Fibroblast of skin of right biceps (primary cell): ENCODE results near the gene KLHDC7B.
A peak's percentile ranks its signal among the peaks of the same experiment; 100 is the strongest.
"Not testable (repeated sequence)": the region's sequence is repeated elsewhere in the genome, so short reads cannot be mapped to it uniquely, and the experiment has no call there.

ENCODE experiments used
- DNase-seq: peaks from one replicate; pipeline ENCODE4 v3.0.0-alpha.2; 2013

The KLHDC7B gene

DNA sequence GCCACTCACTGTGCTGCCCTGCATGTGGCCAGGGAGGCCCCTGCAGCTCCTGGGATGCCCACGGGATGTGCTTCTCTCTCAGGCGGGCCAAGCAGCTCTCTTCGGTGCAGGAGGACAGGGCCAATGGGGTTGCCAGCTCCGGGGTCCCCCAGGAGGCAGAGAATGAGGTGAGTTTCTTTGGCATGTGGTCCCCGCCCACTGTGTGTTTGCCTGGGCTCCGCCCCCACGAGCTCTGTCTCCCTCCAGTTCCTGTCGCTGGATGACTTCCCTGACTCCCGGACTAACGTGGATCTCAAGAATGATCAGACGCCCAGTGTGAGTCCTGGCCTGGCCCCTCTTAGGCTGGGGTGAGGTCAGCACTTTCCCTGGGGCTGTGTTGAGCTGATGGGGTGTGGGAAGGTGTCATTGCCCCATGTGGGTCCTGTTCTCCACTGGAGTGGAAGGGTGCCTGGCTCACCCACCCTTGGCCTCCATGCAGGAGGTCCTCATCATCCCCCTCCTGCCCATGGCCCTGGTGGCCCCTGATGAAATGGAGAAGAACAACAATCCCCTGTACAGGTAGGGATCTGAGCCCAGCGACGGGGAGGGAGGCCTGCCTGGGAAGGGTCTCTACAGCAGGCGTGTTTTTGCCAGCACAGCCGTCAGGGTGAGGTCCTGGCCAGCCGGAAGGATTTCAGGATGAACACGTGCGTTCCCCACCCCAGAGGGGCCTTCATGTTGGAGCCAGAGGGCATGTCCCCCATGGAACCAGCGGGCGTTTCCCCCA is 28.0 kb upstream of the KLHDC7B start:
- DNase-seq: no peak

DNA sequence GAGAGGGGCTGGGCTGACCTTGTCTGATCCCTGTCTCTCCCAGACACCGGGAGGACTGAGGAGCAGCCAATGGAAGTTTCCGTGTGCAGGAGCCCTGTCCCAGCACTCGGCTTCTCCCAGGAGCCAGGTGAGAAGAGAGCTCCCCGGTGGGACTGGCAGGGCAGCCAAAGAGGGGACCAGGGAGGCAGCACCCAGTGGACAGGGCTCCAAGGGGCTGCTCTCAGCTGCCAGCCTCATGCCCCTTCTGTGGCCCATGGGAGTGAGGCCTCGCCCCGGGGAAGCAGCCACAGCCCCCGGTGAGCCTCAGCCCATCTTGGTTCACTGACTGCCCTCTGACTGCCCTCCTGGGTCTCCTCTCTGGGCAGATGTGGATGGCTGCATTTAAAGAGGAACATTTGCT is 27.1 kb upstream of the KLHDC7B start:
- no peak for DNase-seq

GRCh38 chr22:50519151-50519550 is 26.5 kb upstream of the KLHDC7B start:
- DNase-seq: no peak

DNA sequence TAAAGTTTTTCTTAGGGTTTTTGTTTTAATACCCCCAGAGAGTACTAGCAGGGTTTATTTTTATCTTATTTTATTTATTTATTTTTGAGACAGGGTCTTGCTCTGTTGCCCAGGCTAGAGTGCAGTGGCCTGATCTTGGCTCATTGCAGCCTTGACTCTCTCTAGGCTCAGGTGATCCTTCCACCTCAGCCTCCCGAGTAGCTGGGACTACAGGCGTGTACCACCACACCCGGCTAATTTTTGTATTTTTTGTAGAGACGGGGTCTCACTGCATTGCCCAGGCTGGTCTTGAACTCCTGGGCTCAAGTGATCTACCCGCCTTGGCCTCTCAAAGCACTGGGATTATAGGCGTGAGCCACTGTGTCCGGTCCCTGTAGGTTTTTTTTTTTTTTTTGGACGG is 25.5 kb upstream of the KLHDC7B start:
- not testable (repeated sequence) for DNase-seq

DNA sequence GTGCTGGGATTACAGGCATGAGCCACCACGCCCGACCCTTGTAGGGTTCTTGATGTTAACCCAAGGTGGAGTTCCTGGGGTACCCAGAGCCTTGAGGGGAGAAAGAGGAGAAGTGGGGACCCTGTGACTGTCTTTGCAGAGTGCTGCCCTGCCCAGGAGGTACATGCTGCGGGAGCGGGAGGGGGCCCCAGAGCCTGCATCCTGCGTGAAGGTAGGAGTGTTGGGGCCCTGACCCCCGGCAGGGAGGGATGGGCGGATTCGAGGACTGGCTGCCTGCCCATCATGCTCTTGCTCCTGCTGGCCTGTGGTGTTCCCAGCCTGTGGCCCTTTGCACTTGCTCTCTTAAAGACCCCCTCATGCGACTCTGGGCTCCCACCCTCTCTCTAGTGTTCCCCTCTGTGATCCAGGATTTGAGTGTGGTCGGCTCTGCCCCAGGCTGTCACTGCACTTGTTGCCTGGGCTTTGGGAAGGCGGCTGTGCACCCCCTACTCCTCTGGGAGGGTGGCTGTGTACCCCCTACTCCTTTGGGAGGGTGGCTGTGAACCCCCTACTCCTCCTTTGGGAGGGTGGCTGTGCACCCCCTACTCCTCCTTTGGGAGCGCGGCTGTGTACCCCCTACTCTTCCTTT is 24.8 kb upstream of the KLHDC7B start:
- DNase-seq: no peak

GRCh38 chr22:50521710-50522109 is 24.0 kb upstream of the KLHDC7B start:
- no peak for DNase-seq

DNA sequence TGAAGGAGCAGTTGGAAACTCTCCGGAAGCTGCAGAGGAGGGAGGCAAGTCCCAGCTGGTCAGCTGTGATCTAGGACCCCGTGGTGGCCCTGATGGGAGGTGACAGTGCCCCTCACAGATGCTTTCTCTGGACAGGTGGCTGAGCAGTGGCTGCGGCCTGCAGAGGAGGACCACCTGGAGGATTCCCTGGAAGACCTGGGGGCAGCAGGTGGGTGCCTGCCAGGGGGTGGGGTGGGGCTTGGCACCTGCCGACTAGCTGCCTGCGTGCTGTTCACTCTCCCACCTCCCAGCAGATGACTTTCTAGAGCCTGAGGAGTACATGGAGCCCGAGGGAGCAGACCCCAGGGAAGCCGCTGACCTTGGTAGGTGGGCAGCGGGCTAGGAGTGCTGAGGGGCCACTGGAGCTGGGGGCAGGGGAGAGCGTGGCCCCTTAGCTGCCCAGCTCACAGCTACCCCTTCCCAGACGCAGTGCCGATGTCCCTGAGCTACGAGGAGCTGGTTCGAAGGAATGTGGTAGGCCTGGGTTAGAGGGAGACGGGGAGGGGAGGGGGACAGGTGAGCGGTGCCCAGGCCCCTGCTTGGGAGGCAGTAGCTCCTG is 23.4 kb upstream of the KLHDC7B start:
- no peak for DNase-seq

- DNase-seq: no peak
Observed at GRCh38 chr22:50522806-50523438, 22.8 kb upstream of the KLHDC7B start.

GRCh38 chr22:50523458-50523805 is 22.3 kb upstream of the KLHDC7B start:
- no peak for DNase-seq

DNA sequence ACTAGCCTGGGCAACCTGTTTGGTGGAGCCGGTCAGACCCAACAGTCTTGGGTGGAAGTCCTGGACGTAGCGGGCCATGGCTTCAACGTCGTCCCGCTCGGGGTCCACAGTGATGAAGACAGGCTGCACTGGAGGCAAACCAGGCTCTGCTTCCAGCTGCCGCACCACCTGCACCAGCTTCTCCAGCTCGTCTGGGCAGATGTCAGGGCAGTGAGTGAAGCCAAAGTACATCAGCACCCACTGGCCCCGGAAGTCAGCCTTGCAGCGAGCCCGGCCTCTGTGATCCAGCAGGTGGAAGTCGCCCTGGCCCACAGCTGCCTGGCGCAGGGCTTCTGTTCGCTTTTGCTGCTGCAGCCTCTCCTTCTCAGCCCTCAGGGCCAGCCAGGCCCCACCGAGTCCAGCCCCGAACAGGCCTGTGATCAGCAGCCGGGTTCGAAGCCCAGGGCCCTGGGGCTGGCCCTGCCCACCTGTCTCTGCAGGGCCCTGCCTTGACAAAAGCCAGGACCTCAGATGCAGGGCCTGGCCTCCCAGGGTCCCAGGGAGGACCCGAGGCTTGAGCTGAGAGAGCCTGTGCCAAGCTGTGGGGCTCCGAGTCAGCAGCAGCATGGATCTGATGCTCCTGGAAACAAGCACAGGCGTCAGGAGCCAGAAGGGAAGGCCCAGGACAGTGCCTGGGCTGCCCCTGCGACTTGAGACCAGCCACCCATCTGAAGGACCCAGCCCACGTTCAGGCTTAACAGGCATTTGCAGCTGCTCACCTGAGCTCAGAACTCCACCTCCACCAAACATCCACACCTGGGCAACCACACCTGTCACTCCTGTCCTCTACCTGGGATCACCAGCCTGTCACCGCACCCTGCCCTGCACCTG is 21.7 kb upstream of the KLHDC7B start:
- DNase-seq: no peak

DNA sequence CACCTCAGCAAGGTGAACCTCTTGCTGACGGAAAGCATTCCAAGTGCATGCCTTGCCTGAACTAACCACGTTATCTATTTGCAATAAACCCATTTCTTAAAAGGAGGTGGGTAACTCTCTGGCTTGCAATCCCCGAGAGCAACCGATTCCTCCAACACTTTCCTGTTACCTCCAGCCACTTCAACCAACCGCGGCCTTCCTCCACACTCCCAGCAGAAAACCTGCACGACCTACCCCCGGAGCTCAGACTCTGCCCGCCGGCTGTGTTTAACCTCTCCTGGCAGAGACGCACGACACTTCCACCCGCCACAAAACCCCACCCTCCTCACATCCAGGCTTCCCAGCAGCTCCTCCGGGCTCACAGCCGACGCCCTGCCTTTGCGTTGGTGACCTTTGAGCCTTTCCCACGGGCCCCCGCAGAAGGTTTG is 21.0 kb upstream of the KLHDC7B start:
- DNase-seq: no peak

GRCh38 chr22:50525104-50525857 is 20.4 kb upstream of the KLHDC7B start, which contains the start of gene SCO2:
SCO2 (minus strand) TSS chr22:50525598; CDS start chr22:50524411, 1,187 bp downstream.
- peak; percentile 98 for DNase-seq

DNA sequence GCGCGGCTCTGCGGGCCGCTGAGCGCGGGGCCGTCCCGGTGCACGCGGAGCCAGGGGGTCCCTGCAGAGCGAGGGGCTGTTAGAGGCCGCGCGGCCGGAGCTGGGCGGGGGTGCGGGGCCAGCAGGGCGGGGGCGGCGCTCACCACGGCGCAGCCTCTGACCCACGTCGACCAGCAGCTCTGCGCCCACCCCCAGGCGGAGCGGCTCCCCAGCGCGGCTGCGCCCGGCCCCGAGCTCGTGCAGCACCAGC is 19.9 kb upstream of the KLHDC7B start:
- DNase-seq: no peak

DNA sequence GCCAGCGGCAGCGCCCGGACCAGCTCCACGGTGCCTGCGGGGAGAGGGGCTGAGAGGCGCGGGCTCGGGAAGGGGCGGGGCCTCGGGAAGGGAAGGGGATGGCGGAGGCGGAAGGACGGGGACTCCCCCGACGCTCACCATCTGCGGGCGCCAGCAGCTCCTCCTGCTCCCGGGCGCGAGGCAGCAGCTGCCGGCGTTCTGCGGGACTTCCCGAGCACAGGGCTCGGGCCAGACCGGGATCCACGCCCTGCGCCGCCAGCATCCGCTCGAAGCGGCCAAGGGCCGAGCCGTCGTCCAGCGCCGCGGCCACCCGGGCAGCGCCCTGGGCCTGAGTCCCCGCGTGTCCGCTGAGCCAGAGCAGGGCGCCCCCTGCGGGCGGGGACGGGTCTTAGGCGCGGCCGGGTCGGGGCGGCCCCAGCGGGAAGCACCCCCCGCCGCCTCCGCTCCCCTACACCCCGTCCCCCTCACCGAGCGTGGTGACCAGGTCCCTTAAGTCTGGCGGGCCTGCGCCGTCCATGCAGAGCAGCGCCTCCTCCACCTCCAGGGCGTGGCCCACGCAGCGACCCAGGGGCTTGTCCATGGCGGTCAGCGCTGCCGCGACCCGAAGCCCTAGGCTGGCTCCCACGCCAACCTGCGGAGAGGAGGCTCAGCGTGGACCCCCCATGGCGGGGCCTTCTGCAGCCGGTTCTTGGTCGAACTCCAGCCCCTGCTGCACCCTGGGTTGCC is 19.4 kb upstream of the KLHDC7B start:
- DNase-seq: peak; percentile 81

DNA sequence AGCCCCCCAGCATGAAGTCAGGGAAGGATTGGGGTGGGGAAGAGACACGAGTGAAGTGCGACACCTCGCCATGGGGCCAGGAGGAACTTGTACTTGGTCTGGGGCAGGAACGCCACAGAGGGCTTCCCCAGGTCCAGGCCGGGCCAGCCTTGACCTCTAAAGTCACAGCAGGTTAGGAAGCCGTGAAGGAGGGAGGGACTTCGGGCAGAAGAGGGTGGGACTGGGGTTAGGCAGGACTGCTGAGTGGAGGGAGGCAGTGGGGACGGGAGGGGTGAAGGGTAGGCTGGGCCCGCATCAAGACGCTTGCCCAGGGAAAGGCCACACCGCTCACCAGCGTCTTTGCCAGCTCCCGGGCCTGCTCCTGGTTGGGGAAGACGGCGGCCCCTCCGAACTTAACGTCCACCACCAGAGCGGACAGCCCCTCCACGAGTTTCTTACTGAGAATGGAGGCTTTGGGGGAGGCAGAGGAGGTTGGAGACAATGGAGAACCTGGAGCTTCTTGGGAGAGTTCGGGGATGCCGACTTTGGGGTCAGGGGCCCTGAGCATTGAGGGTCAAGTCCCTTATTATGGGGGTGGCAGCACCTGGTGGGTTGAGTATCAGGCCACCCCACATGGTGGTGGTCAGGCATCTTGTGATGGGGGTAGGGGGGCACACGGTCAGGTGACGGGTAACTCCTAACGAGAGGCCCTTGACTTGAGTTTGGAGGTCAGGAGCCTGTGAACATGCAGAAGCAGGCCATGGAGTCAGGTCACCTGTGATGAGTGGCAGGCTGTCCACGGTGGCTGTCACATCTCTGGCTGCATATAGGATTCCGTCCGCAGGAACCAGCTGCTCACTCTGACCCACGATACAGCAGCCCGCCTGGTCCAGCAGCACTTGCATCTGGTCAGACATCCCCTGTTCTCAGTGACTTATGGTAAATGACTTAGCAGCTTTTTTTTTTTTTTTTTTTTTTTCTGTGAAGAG is 18.6 kb upstream of the KLHDC7B start:
- DNase-seq: no peak

GRCh38 chr22:50527921-50528681 is 17.6 kb upstream of the KLHDC7B start:
- DNase-seq: no peak

- DNase-seq: no peak
Observed at GRCh38 chr22:50528682-50529415, 16.9 kb upstream of the KLHDC7B start.

GRCh38 chr22:50529416-50529896 is 16.2 kb upstream of the KLHDC7B start:
- DNase-seq: no peak
